ENCODE data around the gene SURF1. TPM values are rescaled to one million over a fixed set of nuclear protein-coding genes. Genes with fewer than 3 reads are reported as not detected.

SURF1 gene
- total and polyA plus RNA-seq, 9 of the 15 experiments (the other 6 are each of a cell fraction or from before 2014, with no cell fraction given), result 16.1 to 31.3 (median 20.9) TPM

GRCh38 chr9:133359399-133360175 is 3.3 kb upstream of the SURF1 start (continued):
- TF ChIP-seq USF1 (CRISPR knock-in tag; IDR thresholded peaks at IDR 0.05), result peak; percentile 70
- peak; percentile 70 to 71 (median 70) for TF ChIP-seq CTCF (IDR thresholded peaks at IDR 0.05 in 2 of 3, conservative IDR thresholded peaks at IDR 0.05 in 1 of 3; ENCODE audit: insufficient read depth in 2 of 3, low read depth in 1 of 3, low read length in 3 of 3)
- peak; percentile 34; the same call in 1 of the 2 replicates for TF ChIP-seq USF2 (CRISPR knock-in tag; IDR thresholded peaks at IDR 0.05)
- 0 out of 2 replicates have a peak, but pooled peaks have one; percentile 18 for TF ChIP-seq CREM (IDR thresholded peaks at IDR 0.05; ENCODE audit: low read depth)
- TF ChIP-seq TFAP4 (CRISPR knock-in tag; IDR thresholded peaks at IDR 0.05; ENCODE audit: borderline replicate concordance), result peak; percentile 28; the same call in 1 of the 2 replicates
- 0 out of 2 replicates have a peak, but pooled peaks have one; percentile 36 for TF ChIP-seq E2F4 (CRISPR knock-in tag; IDR thresholded peaks at IDR 0.05; ENCODE audit: low read depth)
- no peak for TF ChIP-seq U2AF2 (optimal IDR thresholded peaks at IDR 0.05; ENCODE audit: low read depth, low read length)
- no peak for TF ChIP-seq ZKSCAN1 (IDR thresholded peaks at IDR 0.05; ENCODE audit: low read depth, low read length)
- TF ChIP-seq GTF2E2 (tag; IDR thresholded peaks at IDR 0.05), result no peak
- TF ChIP-seq RBM22 (IDR thresholded peaks at IDR 0.05; ENCODE audit: low read depth, low read length, poor library complexity, severe bottlenecking), result peak; percentile 71
- TF ChIP-seq MAX (CRISPR knock-in tag; IDR thresholded peaks at IDR 0.05), result peak; percentile 60; the same call in 1 of the 2 replicates
- peak; percentile 37; the same call in 1 of the 2 replicates for TF ChIP-seq ZFX (CRISPR knock-in tag; IDR thresholded peaks at IDR 0.05)
- TF ChIP-seq TEAD1 (CRISPR knock-in tag; IDR thresholded peaks at IDR 0.05), result peak in 1 of 2 experiments; percentile 31; a peak in 1 of 4 replicates
- TF ChIP-seq ZFP91 (CRISPR knock-in tag; IDR thresholded peaks at IDR 0.05), result peak; percentile 55; the same call in 1 of the 2 replicates
- no peak for TF ChIP-seq ATF4 (CRISPR knock-in tag; IDR thresholded peaks at IDR 0.05)
- TF ChIP-seq TAF15 (IDR thresholded peaks at IDR 0.05; ENCODE audit: low read depth, low read length), result no peak
